ENCODE data around the gene CYSRT1.

The CYSRT1 gene

GRCh38 chr9:137186385-137186784 lies 38.6 kb upstream of the CYSRT1 start:
- no peak for TF ChIP-seq GATA3 (IDR thresholded peaks at IDR 0.05; ENCODE audit: low read depth, low read length)
- no peak for TF ChIP-seq GATA2 (IDR thresholded peaks at IDR 0.05; ENCODE audit: low read depth, low read length)

- no peak for TF ChIP-seq GATA3 (IDR thresholded peaks at IDR 0.05; ENCODE audit: low read depth, low read length)
Measured at GRCh38 chr9:137187386-137187785, 37.6 kb upstream of the CYSRT1 start.

GRCh38 chr9:137188086-137188489 lies 36.9 kb upstream of the CYSRT1 start:
- TF ChIP-seq GATA2 (IDR thresholded peaks at IDR 0.05; ENCODE audit: low read depth, low read length), result no peak
- TF ChIP-seq GATA3 (IDR thresholded peaks at IDR 0.05; ENCODE audit: low read depth, low read length), result no peak

GRCh38 chr9:137188490-137189296 lies 36.3 kb upstream of the CYSRT1 start, which contains the start of the genes ANAPC2 and SSNA1:
TSS of gene ANAPC2 (minus strand) at chr9:137188560. CDS start at chr9:137188532, 28 bp downstream.
TSS of gene SSNA1 (plus strand) at chr9:137188676. CDS start at chr9:137188727, 51 bp downstream.
- no peak for TF ChIP-seq GATA2 (IDR thresholded peaks at IDR 0.05; ENCODE audit: low read depth, low read length)
- no peak for TF ChIP-seq GATA3 (IDR thresholded peaks at IDR 0.05; ENCODE audit: low read depth, low read length)

GRCh38 chr9:137189297-137190295 lies 35.4 kb upstream of the CYSRT1 start:
- TF ChIP-seq GATA3 (IDR thresholded peaks at IDR 0.05; ENCODE audit: low read depth, low read length), result no peak
- TF ChIP-seq GATA2 (IDR thresholded peaks at IDR 0.05; ENCODE audit: low read depth, low read length), result no peak

GRCh38 chr9:137190315-137190856 lies 34.6 kb upstream of the CYSRT1 start:
- TF ChIP-seq GATA2 (IDR thresholded peaks at IDR 0.05; ENCODE audit: low read depth, low read length), result no peak
- no peak for TF ChIP-seq GATA3 (IDR thresholded peaks at IDR 0.05; ENCODE audit: low read depth, low read length)

GRCh38 chr9:137191245-137191644 lies 33.7 kb upstream of the CYSRT1 start:
- TF ChIP-seq GATA3 (IDR thresholded peaks at IDR 0.05; ENCODE audit: low read depth, low read length) (no peak), GATA2 (IDR thresholded peaks at IDR 0.05; ENCODE audit: low read depth, low read length) (no peak)

GRCh38 chr9:137191691-137192447 lies 33.1 kb upstream of the CYSRT1 start:
- TF ChIP-seq GATA2 (IDR thresholded peaks at IDR 0.05; ENCODE audit: low read depth, low read length), result no peak
- no peak for TF ChIP-seq GATA3 (IDR thresholded peaks at IDR 0.05; ENCODE audit: low read depth, low read length)

GRCh38 chr9:137192448-137192780 lies 32.6 kb upstream of the CYSRT1 start:
- no peak for TF ChIP-seq GATA3 (IDR thresholded peaks at IDR 0.05; ENCODE audit: low read depth, low read length)
- TF ChIP-seq GATA2 (IDR thresholded peaks at IDR 0.05; ENCODE audit: low read depth, low read length), result no peak

- no peak for TF ChIP-seq GATA3 (IDR thresholded peaks at IDR 0.05; ENCODE audit: low read depth, low read length)
- TF ChIP-seq GATA2 (IDR thresholded peaks at IDR 0.05; ENCODE audit: low read depth, low read length), result no peak
Measured at GRCh38 chr9:137192859-137193258, 32.1 kb upstream of the CYSRT1 start.

GRCh38 chr9:137193771-137194170 lies 31.2 kb upstream of the CYSRT1 start:
- no peak for TF ChIP-seq GATA2 (IDR thresholded peaks at IDR 0.05; ENCODE audit: low read depth, low read length)
- no peak for TF ChIP-seq GATA3 (IDR thresholded peaks at IDR 0.05; ENCODE audit: low read depth, low read length)

- TF ChIP-seq GATA2 (IDR thresholded peaks at IDR 0.05; ENCODE audit: low read depth, low read length), result no peak
Measured at GRCh38 chr9:137194388-137194787, 30.6 kb upstream of the CYSRT1 start.

- TF ChIP-seq GATA2 (IDR thresholded peaks at IDR 0.05; ENCODE audit: low read depth, low read length) (no peak), GATA3 (IDR thresholded peaks at IDR 0.05; ENCODE audit: low read depth, low read length) (no peak)
Measured at GRCh38 chr9:137194909-137195308, 30.1 kb upstream of the CYSRT1 start.

Data from SH-SY5Y (cell line).